IMR-90 (cell line): Measurements from ENCODE around the gene PTPN11. TPM values are rescaled to one million over a fixed set of nuclear protein-coding genes. Genes with fewer than 3 reads are reported as not detected.

Experiments
- ATAC-seq: fragments of 200-7000 bp; cut with Tn5 transposase; 2 replicates; pipeline ENCODE4 v1.9.1; 2020; ENCODE audit warnings: low read depth, mild to moderate bottlenecking, moderate library complexity
- BruUV-seq: library from RNA; stranded (reverse); fragments of 400-500 nt; replicated peaks from 2 replicates; lab custom pipeline; 2021; lab: Mats Ljungman, UMichigan
- CTCF ChIA-PET: fragments of 300-600 bp; formaldehyde crosslinking; extraction: SDS; loops from one replicate; lab custom pipeline; 2021; ENCODE audit warnings: antibody characterized with exemption; lab: Yijun Ruan, JAX
- POLR2A ChIA-PET: fragments of 300-600 bp; sonication (Branson Sonifier 250); formaldehyde crosslinking; loops from one replicate; lab custom pipeline; 2022; ENCODE audit warnings: antibody characterized with exemption; ENCODE audit not compliant: unreplicated experiment; lab: Charles Lee
- DNase-seq: peaks from one replicate; pipeline ENCODE4 v3.0.0; 2013
- H2AFZ ChIP-seq: replicated peaks from 2 replicates; pipeline ENCODE3; 2013; ENCODE audit warnings: low read length, mild to moderate bottlenecking; ENCODE audit not compliant: poor library complexity
- H2AK5ac ChIP-seq: 2 replicates; pipeline ENCODE4 v1.6.1; 2013; ENCODE audit warnings: low read depth, low read length, inconsistent platforms
- H2AK9ac ChIP-seq: replicated peaks from 2 replicates; pipeline ENCODE3; 2013; ENCODE audit warnings: mild to moderate bottlenecking, low read depth, low read length, moderate library complexity; ENCODE audit not compliant: poor library complexity
- H2BK120ac ChIP-seq: 2 replicates; pipeline ENCODE4 v1.6.1; 2013; ENCODE audit warnings: low read depth, low read length, inconsistent platforms
- H2BK15ac ChIP-seq: 3 replicates; pipeline ENCODE4 v1.6.1; 2013; ENCODE audit warnings: low read depth, low read length, inconsistent platforms
- H2BK20ac ChIP-seq: 2 replicates; pipeline ENCODE4 v1.6.1; 2013; ENCODE audit warnings: low read depth, mild to moderate bottlenecking, inconsistent platforms, low read length, moderate library complexity
- H2BK5ac ChIP-seq: 2 replicates; pipeline ENCODE4 v1.6.1; 2013; ENCODE audit warnings: mild to moderate bottlenecking, low read depth, low read length, inconsistent platforms; ENCODE audit not compliant: poor library complexity, severe bottlenecking
- H3K14ac ChIP-seq: replicated peaks from 2 replicates; pipeline ENCODE4 v1.6.1; 2013; ENCODE audit warnings: low read depth, low read length, inconsistent platforms
- H3K18ac ChIP-seq: 2 replicates; pipeline ENCODE4 v1.6.1; 2013; ENCODE audit warnings: low read depth, low read length, control low read depth
- H3K23ac ChIP-seq: 2 replicates; pipeline ENCODE4 v1.6.1; 2013; ENCODE audit warnings: low read depth, low read length, inconsistent platforms
- H3K27ac ChIP-seq: 2 replicates; pipeline ENCODE4 v1.5.1; 2013; ENCODE audit warnings: mild to moderate bottlenecking, control low read depth, low read length; ENCODE audit not compliant: insufficient read depth
- H3K27me3 ChIP-seq: 2 replicates; pipeline ENCODE4 v1.6.1; 2013; ENCODE audit warnings: low read length; ENCODE audit not compliant: control insufficient read depth, insufficient read depth
- H3K36me3 ChIP-seq: 2 replicates; pipeline ENCODE4 v1.6.1; 2013; ENCODE audit warnings: low read length, mixed read lengths; ENCODE audit not compliant: control insufficient read depth, insufficient read depth
- H3K4ac ChIP-seq: 2 replicates; pipeline ENCODE4 v1.6.1; 2013; ENCODE audit warnings: low read depth, low read length, inconsistent platforms
- H3K4me1 ChIP-seq: 2 replicates; pipeline ENCODE4 v1.6.1; 2013; ENCODE audit warnings: low read length, mixed read lengths; ENCODE audit not compliant: control insufficient read depth, insufficient read depth
- H3K4me2 ChIP-seq: 2 replicates; pipeline ENCODE4 v1.6.1; 2013; ENCODE audit warnings: low read depth, mild to moderate bottlenecking, control low read depth, low read length, moderate library complexity
- H3K4me3 ChIP-seq: 2 replicates; pipeline ENCODE4 v1.5.1; 2013; ENCODE audit warnings: low read depth, mild to moderate bottlenecking, control low read depth, low read length, moderate library complexity; ENCODE audit not compliant: insufficient read depth
- H3K56ac ChIP-seq: 2 replicates; pipeline ENCODE4 v1.6.1; 2013; ENCODE audit warnings: low read length, inconsistent platforms; ENCODE audit not compliant: insufficient read depth; ENCODE audit errors: extremely low read depth
- H3K79me1 ChIP-seq, 2 experiments: 2 replicates each; pipeline ENCODE4 v1.6.1; 2013; ENCODE audit warnings: low read length in 2 of 2, inconsistent platforms in 1 of 2, low read depth in 1 of 2
- H3K9ac ChIP-seq: 2 replicates; pipeline ENCODE4 v1.6.1; 2013; ENCODE audit warnings: low read depth, low read length, control low read depth
- H3K9me1 ChIP-seq: 2 replicates; pipeline ENCODE4 v1.6.1; 2013; ENCODE audit warnings: low read length, inconsistent platforms; ENCODE audit not compliant: insufficient read depth
- H3K9me3 ChIP-seq: 2 replicates; pipeline ENCODE4 v1.6.1; 2013; ENCODE audit warnings: low read length; ENCODE audit not compliant: control insufficient read depth, insufficient read depth
- H4K20me1 ChIP-seq: 2 replicates; pipeline ENCODE4 v1.6.1; 2013; ENCODE audit warnings: low read length, inconsistent platforms; ENCODE audit not compliant: insufficient read depth
- H4K5ac ChIP-seq: 2 replicates; pipeline ENCODE4 v1.6.1; 2013; ENCODE audit warnings: mild to moderate bottlenecking, low read depth, low read length, control low read depth
- H4K8ac ChIP-seq, 2 experiments: 2 replicates each; pipeline ENCODE4 v1.6.1; 2013; ENCODE audit warnings: low read depth in 2 of 2, low read length in 2 of 2, control low read depth in 1 of 2, inconsistent platforms in 1 of 2
- H4K91ac ChIP-seq: 2 replicates; pipeline ENCODE4 v1.6.1; 2013; ENCODE audit warnings: low read depth, low read length, inconsistent platforms; ENCODE audit not compliant: insufficient read depth
- BHLHE40 ChIP-seq: fragments of 150-350 bp; IDR thresholded peaks from 2 replicates; pipeline ENCODE4 v1.6.1; 2016; ENCODE audit warnings: mild to moderate bottlenecking, low read depth, low read length
- CEBPB ChIP-seq: IDR thresholded peaks from 2 replicates; pipeline ENCODE4 v1.6.1; 2012; ENCODE audit warnings: low read depth, low read length, improper control_type of control experiment
- CHD1 ChIP-seq: IDR thresholded peaks from 2 replicates; pipeline ENCODE4 v1.6.1; 2012; ENCODE audit warnings: low read depth, low read length, improper control_type of control experiment
- CTCF ChIP-seq: conservative IDR thresholded peaks from 2 replicates; pipeline ENCODE4 v1.5.1; 2012; ENCODE audit warnings: mild to moderate bottlenecking, low read depth, low read length, improper control_type of control experiment
- FOS ChIP-seq: fragments of 150-350 bp; IDR thresholded peaks from 2 replicates; pipeline ENCODE4 v1.6.1; 2016; ENCODE audit warnings: low read depth, low read length
- MAFK ChIP-seq: IDR thresholded peaks from 2 replicates; pipeline ENCODE4 v1.6.1; 2012; ENCODE audit warnings: low read depth, low read length, improper control_type of control experiment
- MAZ ChIP-seq: IDR thresholded peaks from 2 replicates; pipeline ENCODE4 v1.6.1; 2012; ENCODE audit warnings: low read depth, mild to moderate bottlenecking, low read length, improper control_type of control experiment, moderate library complexity, borderline replicate concordance
- MXI1 ChIP-seq: IDR thresholded peaks from 2 replicates; pipeline ENCODE4 v1.6.1; 2012; ENCODE audit warnings: low read depth, mild to moderate bottlenecking, low read length, moderate library complexity, borderline replicate concordance
- POLR2A ChIP-seq: IDR thresholded peaks from 2 replicates; pipeline ENCODE4 v1.6.1; 2012; ENCODE audit warnings: mild to moderate bottlenecking, low read depth, low read length
- RAD21 ChIP-seq: IDR thresholded peaks from 2 replicates; pipeline ENCODE4 v1.6.1; 2012; ENCODE audit warnings: low read length, improper control_type of control experiment
- RCOR1 ChIP-seq: IDR thresholded peaks from 2 replicates; pipeline ENCODE4 v1.6.1; 2012; ENCODE audit warnings: mild to moderate bottlenecking, low read length, improper control_type of control experiment; ENCODE audit not compliant: insufficient replicate concordance
- SMC3 ChIP-seq: fragments of 150-350 bp; IDR thresholded peaks from 2 replicates; pipeline ENCODE4 v1.6.1; 2016; ENCODE audit warnings: low read depth, mild to moderate bottlenecking, antibody characterized with exemption, low read length, moderate library complexity
- USF2 ChIP-seq: fragments of 150-350 bp; IDR thresholded peaks from 2 replicates; pipeline ENCODE4 v1.6.1; 2017; ENCODE audit warnings: mild to moderate bottlenecking, antibody characterized with exemption, low read length, low read depth
- WGBS, 2 experiments: methylation state at CpG; one replicate each; pipeline versions ENCODE4 v1.1.5 to v1.1.7; 2013; ENCODE audit warnings: missing lambda C conversion rate in 2 of 2; ENCODE audit not compliant: insufficient read length in 1 of 2; ENCODE audit errors: extremely low coverage in 2 of 2; 5-methylcytosine and 5-hydroxymethylcytosine counted together
- dilution Hi-C: fragments of 300-500 bp; cut with HindIII; formaldehyde crosslinking; loops from one replicate; pipeline ENCODE4 v1.14.3; 2018; ENCODE audit warnings: low sequenced_read_pairs; ENCODE audit not compliant: unreplicated experiment
- in situ Hi-C: fragments of 300-500 bp; cut with MboI; formaldehyde crosslinking; loops from 3 replicates; pipeline ENCODE4 v1.14.3; 2019; ENCODE audit warnings: low sequenced_read_pairs, inconsistent platforms, mixed read lengths
- intact Hi-C: fragments of 100-400 bp; cut with micrococcal nuclease; formaldehyde crosslinking; loops from 2 replicates; pipeline ENCODE4 v1.10.0; 2022
- polyA plus RNA-seq, 3 experiments: library from polyadenylated mRNA; depleted of rRNA; stranded (reverse); fragments of >200 nt; gene quantifications; 2 replicates each; pipeline ENCODE4 v1.2.3, GENCODE V29; 2012; ENCODE audit warnings: low replicate concordance in 1 of 3
- total RNA-seq: library from RNA; depleted of rRNA; stranded (reverse); fragments of >200 nt; gene quantifications from 2 replicates; pipeline ENCODE4 v1.2.3, GENCODE V29; 2012
- TF ChIP-seq, protein P1 (sequence below): fragments of 150-350 bp; IDR thresholded peaks from 2 replicates; pipeline ENCODE4 v1.6.1; 2016; ENCODE audit warnings: low read depth, mild to moderate bottlenecking, low read length, moderate library complexity, borderline replicate concordance

PTPN11 gene
- total and polyA plus RNA-seq, 2 of the 4 experiments (the other 2 are of a cell fraction), result 52.9 to 135 TPM

DNA sequence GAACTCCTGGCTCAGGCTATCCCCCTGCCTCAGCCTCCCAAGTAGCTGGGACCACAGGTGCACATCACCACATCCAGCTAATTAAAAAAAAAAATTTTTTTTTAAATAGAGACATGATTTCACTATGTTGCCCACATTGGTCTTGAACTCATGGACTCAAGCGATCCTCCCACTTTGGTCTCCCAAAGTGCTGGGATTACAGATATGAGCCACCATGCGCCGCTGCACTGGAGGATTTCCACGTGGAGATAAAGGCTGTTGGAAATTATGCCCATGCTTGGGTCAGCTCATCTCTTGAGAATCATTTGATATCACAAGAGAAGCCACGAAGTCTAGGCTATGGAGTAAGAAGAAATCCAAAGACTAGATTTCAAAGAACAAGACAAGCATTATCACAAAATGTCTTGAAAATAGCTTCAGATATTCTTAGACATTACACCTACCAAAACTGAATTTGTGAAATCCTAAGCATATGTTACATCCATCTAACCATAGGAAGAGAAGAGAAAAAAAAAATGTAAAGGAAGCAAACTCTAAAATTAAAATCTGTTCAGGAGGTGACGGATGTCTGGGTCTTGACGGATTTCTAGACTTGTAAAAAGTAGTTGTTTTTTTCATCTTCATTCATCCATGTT is 99.1 kb downstream of the PTPN11 start:
- Histone ChIP-seq H2BK5ac (no peak overlapping the region), H2BK120ac (no peak overlapping the region), H4K5ac (no peak overlapping the region), H3K14ac (no peak overlapping the region), H3K27me3 (no peaks in the 10 kb centered on the region), H2AFZ (no peak overlapping the region), H3K9ac (no peak overlapping the region), H4K8ac (no peak overlapping the region), H3K4me2 (no peak overlapping the region), H2AK5ac (no peak overlapping the region), H4K20me1 (no peaks in the 10 kb centered on the region), H3K4ac (no peak overlapping the region), H3K36me3 (no peaks in the 10 kb centered on the region), H3K27ac (no peak overlapping the region), H2AK9ac (no peak overlapping the region), H3K23ac (no peak overlapping the region), H3K4me3 (no peak overlapping the region), H2BK20ac (no peak overlapping the region), H3K9me3 (no peaks in the 10 kb centered on the region), H4K91ac (no peak overlapping the region), H3K9me1 (no peaks in the 10 kb centered on the region), H3K4me1 (no peaks in the 10 kb centered on the region), H3K56ac (no peak overlapping the region), H3K79me1 (no peaks in the 10 kb centered on the region), H3K18ac (no peak overlapping the region), H2BK15ac (no peak overlapping the region)
- dilution Hi-C loops, result no loop called here
- no peak for TF ChIP-seq CTCF
- TF ChIP-seq, protein P1, sequence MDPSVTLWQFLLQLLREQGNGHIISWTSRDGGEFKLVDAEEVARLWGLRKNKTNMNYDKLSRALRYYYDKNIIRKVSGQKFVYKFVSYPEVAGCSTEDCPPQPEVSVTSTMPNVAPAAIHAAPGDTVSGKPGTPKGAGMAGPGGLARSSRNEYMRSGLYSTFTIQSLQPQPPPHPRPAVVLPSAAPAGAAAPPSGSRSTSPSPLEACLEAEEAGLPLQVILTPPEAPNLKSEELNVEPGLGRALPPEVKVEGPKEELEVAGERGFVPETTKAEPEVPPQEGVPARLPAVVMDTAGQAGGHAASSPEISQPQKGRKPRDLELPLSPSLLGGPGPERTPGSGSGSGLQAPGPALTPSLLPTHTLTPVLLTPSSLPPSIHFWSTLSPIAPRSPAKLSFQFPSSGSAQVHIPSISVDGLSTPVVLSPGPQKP, result no peak
- no peak for TF ChIP-seq POLR2A
- no peak for TF ChIP-seq RCOR1
- no peak for TF ChIP-seq USF2
- no peak for TF ChIP-seq CEBPB
- TF ChIP-seq MAZ, result no peak
- TF ChIP-seq CHD1, result no peak
- no peak for TF ChIP-seq MAFK
- TF ChIP-seq BHLHE40, result no peak
- no peak for TF ChIP-seq MXI1
- TF ChIP-seq RAD21, result no peak
- TF ChIP-seq SMC3, result no peak
- no peak for TF ChIP-seq FOS
- POLR2A ChIA-PET, result no interaction called here
- no peak for DNase-seq
- CTCF ChIA-PET, result no interaction called here
- in situ Hi-C loops, result no loop called here
- intact Hi-C loops, result no loop called here
- no peak for ATAC-seq
- no CpG with 5 or more reads among the region's 7 CpGs for WGBS, 2 experiments
- BruUV-seq, result no TSS peak
